NCI-H524 treated with DMSO at 0.1 percent for 48 hours (cell line): ENCODE results near the gene EEIG2.

Source experiments
- DNase-seq: peaks from one replicate; lab custom pipeline; 2025; lab: John Stamatoyannopoulos, UW

EEIG2 gene

DNA sequence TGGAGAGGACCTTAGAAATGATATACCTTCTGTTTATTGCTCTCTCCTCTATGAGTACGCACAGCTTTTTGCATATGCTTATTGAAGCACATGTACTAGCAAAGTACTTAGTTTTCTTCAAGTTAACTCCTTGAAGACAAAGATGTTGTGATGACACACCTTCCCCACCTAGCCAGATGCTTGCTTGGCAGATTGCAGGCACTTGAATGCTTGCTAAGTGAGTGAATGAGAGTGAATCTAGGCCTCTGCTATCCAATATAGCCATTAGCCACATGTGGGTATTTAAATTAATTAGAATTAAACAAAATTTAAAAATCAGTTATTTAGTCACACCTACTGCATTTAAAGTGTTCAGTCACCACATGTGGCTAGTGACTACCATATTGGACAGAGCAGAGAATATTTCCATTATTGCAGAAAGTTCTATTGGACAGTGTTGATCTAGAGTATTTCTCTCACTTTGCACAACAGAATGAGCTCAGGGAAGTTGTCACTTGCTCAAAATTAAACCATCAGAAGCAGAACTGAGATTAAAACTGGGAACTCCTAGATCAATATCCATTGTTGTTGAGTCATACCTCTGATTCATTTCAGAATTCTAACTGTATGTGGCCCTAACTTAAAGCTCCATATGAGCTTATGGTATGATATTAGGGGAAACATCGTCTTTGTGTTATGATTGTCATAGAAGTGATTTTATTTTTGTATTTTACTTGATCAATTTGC lies 8.6 kb upstream of the EEIG2 start:
- peak; percentile 70 for DNase-seq

- DNase-seq = no peak
Measured at GRCh38 chr1:108553905-108554304, 6.0 kb upstream of the EEIG2 start.

DNA sequence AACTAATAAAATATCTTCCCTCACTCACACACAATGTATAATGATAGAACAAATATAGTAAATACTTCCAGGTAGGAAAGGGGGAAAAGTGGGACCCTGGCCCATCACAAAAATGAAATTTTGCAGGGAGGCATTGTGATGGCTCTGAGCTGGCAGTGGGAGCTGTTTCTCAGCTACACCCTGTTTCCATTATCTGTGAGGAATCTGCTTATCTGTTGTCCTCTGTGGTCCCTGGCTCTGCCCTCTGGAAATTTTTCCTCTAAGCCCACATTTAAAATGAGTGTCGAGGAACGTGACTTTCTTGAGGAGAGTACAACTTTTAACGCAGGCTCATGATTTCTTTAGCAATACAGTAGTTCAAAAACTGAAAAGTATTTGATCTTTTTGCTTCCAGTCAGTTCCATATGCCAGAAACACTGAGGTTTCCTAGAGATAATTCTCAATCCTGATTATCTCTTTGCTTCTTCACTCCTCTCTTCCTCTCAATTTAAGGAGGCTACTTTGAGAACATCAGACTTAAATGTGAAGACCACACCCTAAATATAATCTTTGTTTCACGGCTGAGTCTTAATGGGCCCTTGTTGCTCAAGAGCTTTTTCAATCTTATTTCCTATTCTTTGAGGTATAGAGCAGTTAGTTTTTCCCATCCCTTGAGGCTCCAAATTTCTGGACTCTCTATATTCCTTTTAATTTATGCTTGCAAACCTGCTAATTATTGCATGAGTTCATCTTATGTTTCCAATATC lies 5.0 kb upstream of the EEIG2 start:
- no peak for DNase-seq

DNA sequence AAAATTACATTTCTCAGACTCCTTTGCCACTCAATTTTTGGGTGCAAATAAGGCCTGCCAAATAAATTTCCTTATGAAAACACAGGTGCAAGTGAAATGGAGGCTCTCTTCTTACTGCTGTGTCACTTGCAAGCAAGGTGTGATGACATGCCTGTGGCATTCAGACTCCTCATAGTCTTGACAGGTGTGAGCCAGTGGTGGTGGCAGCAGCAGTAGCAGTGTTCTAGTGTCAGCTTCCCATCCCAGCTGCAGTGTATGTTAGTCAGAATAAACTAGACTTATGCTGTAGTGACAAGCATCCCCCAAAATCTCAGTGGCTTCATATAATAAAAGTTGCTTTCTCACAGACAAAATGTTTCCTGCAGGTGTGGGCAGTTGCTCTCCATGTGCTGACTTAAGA lies 3.8 kb upstream of the EEIG2 start:
- DNase-seq = no peak

DNA sequence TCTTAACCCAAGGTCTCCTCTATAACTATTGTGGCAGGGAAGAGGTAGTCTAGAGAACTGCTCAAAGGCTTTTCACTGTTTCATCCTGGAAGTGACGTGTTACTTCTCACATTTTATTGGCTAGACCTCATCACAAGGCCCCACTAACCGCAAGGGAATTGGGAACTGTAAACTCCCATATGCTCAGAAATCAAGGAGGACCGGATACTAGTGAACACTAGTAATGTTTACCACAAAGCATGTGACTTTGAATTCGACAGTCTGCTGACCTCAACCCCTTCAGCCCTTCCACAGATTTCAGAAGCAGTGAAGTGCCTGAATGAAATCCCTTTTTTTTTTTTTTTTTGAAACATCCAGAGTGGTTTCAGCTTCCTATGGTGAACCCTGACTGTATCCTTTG lies 3.4 kb upstream of the EEIG2 start:
- DNase-seq = no peak

- no peak for DNase-seq
Measured at GRCh38 chr1:108557296-108557695, 2.6 kb upstream of the EEIG2 start.

DNA sequence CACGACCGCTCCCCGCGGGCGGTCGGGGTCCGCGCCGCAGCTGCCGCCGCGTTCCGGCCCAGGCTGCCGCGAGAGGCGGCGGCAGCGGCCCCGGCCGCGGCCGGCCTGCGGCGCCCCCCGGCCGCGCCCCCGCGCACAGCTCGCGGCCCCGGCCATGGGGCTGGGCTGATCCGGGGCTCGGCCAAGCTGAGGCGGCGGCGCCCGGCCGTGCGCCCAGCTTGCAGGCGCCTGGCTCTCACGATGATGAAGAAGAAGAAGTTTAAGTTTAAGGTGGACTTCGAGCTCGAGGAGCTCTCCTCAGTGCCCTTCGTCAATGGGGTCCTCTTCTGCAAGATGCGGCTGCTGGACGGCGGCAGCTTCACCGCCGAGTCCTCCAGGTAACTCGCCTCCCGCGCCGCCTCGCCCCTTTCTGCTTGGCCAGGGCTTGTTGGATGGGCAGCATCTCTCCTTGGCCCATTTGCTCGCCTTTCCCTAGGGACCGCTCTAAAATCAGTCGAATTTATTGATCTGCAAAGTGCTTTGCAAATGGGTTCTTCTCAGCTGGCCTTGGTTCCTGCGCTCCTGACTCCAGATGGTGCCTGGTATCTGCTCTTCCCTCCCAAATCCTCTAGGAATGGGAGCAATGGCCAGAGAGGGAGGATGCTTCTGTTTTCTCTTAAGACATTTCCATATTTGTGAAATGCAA lies 431 bp downstream of the EEIG2 start:
- DNase-seq = peak; percentile 70

GRCh38 chr1:108560874-108561459 lies 1.1 kb downstream of the EEIG2 start:
- DNase-seq = peak; percentile 90

DNA sequence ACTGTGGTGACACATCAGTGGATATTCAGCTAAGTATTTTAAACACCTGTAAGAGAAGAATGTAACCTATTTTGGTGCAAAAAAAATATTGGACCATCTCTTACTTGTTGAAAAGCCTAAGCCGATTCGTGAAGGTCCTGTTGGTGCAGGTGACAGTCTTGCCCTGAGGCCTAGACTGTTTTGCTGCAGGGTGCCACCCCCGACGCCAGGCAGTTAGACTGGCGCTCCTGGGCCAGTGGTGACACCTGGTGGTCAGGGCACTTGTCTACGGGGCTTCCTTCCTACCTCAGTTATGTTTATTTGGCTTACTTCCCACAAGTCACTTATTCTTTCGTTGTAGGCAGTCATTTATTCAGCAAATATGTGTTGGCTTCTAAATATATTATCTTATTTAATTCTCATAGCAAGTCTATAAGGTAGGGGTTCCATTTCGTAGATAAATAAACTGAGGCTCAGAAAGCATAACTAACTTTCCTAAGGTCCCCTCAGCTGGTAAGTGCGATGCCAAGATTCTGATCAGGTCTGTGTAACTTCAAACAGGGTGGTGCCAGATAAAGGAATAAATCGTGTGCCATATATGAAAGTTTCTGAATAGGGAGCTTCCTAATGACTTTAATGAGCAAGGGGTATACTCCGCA lies 1.9 kb downstream of the EEIG2 start:
- DNase-seq = peak; percentile 42

GRCh38 chr1:108563808-108564207 lies 3.9 kb downstream of the EEIG2 start:
- no peak for DNase-seq

- no peak for DNase-seq
Measured at GRCh38 chr1:108565081-108565480, 5.2 kb downstream of the EEIG2 start.

DNA sequence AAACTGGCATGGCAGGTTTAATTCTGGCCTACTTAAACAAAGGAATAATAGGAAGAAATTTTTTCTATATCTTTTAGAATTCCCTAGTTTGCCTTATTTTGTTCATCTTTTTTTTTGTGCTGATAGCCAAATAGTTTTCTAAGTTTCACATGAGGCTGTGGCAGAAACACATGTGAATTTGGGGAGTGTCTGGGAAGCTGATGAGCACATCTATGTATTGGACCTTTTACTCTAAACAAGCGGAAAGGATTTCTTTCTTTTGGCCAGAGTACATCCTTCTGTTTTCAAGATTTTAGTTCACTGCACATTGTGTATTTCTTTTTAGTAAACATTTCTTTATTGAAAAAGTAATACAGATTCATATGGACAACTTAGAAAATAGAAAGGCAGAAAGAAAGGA lies 5.6 kb downstream of the EEIG2 start:
- no peak for DNase-seq

- DNase-seq = no peak
Measured at GRCh38 chr1:108568589-108568988, 8.7 kb downstream of the EEIG2 start.

DNA sequence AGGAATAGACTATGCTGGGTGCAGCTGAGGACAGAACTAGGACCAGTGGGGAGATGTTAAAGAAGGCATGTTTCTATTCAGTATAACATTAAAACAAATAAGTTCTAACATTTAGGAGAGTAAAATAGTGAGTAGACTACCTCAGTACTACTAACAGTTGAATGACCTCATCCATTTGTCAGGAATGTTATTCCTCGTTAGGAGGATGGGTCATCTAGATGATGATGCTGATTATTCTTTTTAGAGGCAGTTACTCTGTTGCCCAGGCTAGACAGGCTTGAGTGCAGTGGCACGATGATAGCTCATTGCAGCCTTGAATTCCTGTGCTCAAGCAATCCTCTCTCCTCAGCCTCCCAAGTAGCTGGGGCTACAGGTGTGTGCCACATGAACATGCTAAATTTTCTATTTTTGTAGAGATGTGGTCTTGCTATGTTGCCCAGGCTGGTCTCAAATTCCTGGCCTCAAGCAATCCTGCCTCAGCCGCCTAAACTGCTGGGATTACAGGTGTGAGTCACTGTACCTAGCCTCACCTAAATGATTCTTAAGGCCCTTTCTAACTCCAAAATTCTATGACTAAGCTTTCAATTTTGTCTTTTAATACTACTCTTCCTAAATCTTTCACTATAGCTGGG lies 9.3 kb downstream of the EEIG2 start:
- no peak for DNase-seq

GRCh38 chr1:108570128-108570527 lies 10.2 kb downstream of the EEIG2 start:
- DNase-seq = peak; percentile 5

DNA sequence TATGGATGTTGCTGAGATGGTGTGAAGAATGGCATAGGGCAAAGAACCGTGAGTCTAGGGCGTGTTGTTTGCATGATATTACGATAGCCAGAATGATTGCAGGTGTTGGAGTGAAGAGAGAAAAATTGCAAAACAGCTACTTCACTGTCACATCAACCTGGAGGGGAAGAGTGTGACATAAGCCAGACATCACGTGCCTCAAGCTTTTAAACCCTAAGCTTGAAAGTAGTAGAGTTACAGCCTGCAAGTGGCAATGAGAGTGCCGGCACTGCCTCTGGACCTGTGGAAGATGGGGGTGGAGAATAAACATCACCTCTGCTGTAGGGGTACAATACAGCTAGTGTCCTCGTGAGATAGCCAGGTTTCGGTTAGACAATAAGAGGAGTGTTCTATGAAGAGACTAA lies 11.1 kb downstream of the EEIG2 start:
- no peak for DNase-seq

DNA sequence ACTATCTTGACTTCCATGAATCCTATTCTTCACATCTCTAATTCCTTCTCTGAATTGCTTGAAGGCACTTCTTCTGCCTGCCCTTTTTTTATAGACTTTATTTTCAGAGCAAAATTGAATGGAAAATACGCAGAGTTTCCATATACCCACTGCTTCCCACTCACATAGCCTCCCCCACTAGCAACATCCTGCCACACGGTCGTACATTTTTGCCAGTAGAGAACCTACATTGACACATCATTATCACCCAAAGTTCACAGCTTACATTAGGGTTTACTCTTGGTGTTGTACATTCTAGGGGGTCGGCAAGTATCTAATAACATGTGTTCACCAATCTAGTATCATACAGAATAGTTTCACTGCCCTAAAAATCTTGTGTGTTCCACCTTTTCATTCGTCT lies 12.3 kb downstream of the EEIG2 start:
- DNase-seq = no peak

DNA sequence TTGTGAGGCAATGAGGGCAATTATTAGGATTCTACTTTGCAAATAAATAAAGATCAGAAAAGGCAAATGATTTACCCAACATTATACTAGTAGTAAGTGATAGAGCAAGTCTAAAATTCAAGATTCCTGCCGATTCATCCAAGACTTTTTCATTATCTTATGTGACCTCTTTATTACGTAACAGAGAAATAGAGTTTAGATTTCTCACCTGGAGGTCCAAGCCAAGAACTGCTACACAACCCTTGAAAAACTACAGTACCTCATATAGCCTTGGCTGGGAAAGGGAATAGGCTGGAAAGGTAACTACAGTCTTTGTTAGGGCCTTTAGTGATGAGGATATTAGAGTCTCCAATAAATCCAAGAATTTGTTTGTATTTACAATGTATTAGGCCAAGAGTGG lies 13.3 kb downstream of the EEIG2 start:
- no peak for DNase-seq

DNA sequence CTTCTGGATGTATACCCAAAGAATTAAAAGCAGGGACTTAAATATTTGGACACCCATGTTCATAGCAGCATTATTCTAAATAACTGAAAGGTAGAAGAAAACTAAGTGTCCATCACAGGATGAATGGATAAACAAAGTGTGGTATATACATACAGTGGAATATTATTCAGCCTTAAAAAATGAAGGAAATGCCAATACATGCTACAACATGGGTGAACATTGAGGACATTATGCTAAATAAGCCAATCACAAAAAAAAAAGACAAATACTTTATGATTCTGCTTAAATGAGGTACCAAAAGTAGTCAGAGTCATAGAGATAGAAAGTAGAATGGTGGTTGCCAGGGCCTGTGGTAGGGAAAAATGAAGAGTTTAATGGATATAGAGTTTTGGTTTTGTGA lies 14.1 kb downstream of the EEIG2 start:
- DNase-seq = no peak

GRCh38 chr1:108575375-108575774 lies 15.5 kb downstream of the EEIG2 start:
- DNase-seq = no peak

DNA sequence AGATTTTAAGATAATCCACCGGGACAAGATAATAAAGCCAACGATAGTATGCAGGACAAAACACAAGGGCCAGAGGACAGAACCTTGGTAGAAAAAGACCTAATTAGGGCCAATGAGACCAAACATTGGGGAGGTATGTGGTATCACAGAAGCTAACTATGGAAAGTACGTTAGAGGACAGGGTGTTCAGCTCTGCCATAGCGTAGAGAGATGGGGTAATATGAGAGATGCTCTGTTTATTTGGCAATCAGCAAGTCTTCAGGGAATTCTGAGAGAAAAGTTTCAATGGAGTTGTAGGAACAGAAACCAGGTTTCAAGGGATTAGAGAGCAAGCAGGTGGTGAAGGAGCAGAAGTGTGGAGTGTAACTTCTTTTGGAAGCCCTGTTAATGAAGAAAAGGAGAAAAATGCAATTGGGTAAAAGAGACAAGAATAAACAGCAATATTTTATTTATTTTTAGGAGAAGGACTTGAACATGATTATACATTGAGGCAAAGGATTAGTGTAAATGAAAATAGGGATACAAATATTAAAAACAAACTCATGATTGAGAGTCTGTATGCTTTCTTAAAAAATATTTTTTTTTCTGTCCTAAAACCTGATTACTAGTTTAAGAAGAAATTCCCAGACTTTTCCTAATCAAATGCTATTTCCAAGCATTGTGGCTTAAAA lies 24.0 kb downstream of the EEIG2 start:
- no peak for DNase-seq
